Testis (tissue), 2 donors: ENCODE measurements around the gene DOCK11.

Source experiments
- CTCF ChIP-seq, 3 experiments: fragments of 450-650 bp in 2 of 3; fragments of 200-600 bp in 1 of 3; sonication (generic) in 1 of 3; IDR thresholded peaks; one replicate each; pipeline ENCODE4 v1.5.1; 2016 to 2019; ENCODE audit warnings: antibody characterized with exemption in 3 of 3, mild to moderate bottlenecking in 2 of 3, moderate library complexity in 1 of 3
- POLR2A ChIP-seq: fragments of 450-650 bp; IDR thresholded peaks from one replicate; pipeline ENCODE4 v1.6.1; 2017; ENCODE audit warnings: antibody characterized with exemption, mild to moderate bottlenecking, moderate library complexity

DNA sequence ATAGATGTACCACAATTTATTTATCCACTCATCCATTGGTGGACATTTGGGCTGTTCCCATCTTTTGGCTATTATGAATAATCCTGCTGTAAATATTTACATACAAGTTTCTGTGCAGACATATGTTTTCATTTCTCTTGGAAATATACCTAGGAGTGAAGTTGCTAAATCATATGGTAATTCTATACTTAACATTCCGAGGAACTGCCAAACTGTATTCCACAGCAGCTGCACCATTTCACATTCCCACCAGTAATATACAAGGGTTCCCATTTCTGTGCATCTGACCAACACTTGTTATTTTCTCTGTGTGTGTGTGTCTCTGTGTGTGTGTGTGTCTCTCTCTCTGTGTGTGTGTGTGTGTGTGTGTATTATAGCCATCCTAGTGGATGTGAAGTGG lies 15.4 kb upstream of the DOCK11 start:
- TF ChIP-seq CTCF (IDR thresholded peaks at IDR 0.05) (no peak), POLR2A (no peak)
